Stimulated activated CD4-positive, alpha-beta T cell treated with anti-CD3 and anti-CD28 coated beads, Interleukin-12 subunit alpha, Interleukin-12 subunit beta, amount 100 ng/mL, for 24 hours (primary cell): ENCODE measurements around the gene AKAP13.

Experiments used
- DNase-seq, 2 experiments: peaks; one replicate each; pipeline ENCODE4 v3.0.0-alpha.2; 2020; ENCODE audit warnings: low read depth in 2 of 2

AKAP13 gene

GRCh38 chr15:85702321-85703101, 322.1 kb downstream of the AKAP13 start:
- DNase-seq = no peak

DNA sequence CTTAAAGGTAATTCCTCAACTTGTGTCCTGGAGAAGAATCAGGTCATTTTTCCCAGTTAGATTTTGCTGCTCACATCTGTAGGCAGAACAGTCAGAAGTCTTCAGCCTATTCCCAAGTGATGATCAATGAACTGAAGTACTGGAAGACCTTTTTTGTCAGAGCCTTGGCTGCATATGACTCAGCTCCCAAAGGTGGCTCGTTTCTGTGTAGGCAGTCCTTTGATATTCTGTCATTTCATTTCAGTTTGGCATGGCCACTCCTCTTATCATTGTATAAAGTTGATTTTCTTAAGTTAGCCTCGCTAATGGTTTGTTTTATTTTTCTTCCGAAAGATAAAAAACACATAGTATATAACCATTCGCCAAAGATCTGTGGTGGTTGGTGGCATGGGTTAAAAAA, 323.7 kb downstream of the AKAP13 start:
- DNase-seq = no peak

DNA sequence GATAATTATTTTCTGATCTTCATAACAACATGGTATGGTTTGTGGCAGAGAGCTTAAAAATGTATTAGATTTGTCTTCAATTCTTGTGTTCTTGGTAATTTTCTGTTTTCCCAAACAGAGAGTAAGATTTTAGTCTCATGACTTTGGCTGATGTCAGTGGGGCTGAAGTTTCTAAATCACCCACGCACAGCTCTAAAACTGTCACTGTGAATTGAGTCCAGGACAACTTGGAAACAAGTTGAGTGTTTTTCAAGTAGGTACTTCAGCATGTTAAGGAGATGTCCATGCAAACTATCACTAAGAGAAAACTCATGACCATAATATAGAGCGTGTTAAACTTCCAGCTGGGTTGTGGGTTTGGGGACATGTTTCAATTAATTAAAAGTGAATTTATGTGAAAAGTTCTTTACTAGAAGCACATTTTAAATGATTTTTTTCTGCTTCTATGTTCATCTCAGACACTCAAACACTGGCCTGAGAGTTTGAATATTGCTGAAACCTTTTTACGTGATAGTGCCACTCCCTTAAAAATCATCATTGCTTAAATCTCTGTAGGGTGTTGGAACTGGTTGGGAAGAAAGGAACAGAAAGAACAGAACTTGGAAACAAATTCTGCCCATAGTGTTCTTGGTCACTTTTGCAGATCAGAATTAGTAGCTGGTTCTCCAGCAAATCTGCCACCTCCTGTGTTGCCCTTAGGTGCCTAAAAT, 324.5 kb downstream of the AKAP13 start:
- no peak for DNase-seq

DNA sequence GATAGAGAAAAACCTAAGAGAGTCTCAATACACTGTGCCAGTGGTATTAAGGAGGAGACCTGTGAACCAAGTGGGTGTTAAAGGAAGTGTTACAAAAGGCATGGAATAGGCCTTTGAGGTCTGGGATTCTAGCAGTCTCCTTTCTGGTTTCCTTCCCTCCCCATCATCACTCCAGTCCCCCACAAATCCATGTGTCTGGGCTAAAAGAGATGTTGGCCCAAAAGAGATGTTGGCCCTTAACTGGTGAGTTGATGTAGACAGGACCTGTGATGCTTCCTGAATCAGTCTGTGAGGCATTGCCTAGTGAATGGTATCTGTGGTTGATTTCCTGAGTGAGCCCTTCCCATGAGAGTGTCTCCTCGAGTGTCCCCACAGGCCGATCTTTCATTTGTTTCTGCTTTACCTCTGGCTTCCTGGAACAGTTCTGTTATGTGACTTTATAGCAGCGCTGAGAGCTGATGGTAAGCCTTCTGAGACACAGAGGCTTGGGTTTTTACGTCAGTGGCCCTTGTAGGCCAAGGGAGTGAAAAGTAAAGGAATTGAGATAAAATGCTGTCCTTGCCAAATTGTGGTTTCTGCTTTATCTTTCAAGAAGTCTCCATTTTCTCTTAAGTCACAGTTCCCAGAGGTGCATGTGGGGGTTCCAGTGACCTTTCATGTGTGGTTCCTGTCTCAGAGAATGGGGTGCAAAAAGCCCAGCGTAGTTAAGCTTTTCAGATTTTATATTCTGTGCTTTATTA, 326.5 kb downstream of the AKAP13 start:
- no peak for DNase-seq

DNA sequence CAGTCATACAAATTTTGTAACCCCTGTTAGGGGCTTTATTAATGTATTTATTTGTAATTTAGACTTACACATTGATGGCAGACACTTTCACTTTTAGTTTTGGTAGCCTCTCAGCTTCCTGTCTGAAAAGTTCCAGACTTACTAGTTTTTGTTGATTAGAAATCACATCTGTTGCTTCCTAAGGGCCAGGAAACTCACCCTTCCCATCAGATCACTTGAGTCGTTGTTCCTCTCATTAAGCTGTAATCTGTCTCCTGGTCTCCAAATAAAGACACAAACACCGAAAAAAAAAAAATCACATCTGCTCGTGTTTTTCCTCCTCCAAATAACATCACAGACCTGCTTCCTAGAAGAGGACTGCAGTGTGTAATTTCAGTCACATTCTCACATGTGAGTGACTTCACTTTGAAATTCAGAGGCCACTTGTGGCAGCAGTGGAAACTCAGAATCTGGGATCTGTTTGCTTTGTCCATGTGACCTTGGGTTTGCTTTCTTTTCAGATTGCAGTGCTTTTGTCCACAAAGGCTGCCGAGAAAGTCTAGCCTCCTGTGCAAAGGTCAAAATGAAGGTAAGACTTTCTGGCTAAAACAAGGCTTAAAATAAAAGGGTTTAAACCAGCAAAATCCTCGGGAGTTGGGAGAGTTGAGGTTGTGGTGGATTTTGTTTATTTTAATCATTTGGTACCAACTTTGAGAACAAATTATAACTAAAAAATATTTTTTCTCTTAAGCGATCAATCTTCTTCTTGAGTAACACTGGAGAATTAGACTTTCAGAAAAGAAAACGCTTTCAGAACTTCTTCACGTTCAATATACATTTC, 327.3 kb downstream of the AKAP13 start:
- no peak for DNase-seq

DNA sequence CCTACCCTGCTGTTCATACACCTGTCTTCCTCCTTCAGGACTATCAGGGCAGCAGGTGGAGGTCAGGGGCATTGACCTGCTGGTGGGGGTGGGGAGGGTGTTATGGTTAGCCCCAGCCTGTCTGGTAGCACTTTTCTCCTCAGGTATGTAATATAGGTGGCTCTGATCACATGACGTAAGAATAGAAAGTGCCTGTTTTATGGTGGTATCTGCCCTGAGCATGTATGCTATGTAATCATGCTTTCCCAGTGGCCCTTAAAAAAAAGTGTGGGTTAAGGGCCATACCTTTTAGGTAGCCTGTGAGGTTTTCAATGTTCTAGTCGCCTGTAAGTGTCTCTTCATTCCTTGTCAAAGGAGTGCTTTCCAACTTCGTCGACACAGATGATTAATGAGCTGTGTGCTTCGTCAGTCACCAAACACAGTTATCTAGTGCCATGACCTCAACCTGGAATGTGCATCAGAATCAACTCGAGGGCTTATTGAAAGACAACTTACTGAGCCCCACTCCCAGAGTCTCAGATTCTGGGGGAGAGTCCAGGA, 328.1 kb downstream of the AKAP13 start:
- DNase-seq = no peak

DNA sequence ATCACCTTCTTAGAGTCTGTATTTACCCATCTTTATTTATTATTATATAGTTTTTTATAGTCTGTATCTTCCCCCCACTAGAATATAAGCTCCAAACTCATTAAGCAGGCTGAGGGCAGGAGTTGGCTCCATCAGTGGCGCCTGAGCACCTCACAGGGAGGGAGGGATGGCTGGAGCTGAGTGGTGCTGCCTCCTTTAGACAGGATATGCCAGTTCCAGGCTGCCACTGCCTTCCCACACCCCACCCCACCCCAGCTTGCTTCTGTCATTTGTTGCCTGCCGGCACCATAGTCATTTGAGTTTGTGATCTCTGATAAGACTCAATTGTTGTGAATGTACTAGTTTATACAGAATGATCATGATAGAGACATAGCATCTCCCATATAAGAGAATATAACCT, 328.8 kb downstream of the AKAP13 start:
- DNase-seq = no peak

GRCh38 chr15:85710340-85710842, 330.0 kb downstream of the AKAP13 start:
- no peak for DNase-seq

DNA sequence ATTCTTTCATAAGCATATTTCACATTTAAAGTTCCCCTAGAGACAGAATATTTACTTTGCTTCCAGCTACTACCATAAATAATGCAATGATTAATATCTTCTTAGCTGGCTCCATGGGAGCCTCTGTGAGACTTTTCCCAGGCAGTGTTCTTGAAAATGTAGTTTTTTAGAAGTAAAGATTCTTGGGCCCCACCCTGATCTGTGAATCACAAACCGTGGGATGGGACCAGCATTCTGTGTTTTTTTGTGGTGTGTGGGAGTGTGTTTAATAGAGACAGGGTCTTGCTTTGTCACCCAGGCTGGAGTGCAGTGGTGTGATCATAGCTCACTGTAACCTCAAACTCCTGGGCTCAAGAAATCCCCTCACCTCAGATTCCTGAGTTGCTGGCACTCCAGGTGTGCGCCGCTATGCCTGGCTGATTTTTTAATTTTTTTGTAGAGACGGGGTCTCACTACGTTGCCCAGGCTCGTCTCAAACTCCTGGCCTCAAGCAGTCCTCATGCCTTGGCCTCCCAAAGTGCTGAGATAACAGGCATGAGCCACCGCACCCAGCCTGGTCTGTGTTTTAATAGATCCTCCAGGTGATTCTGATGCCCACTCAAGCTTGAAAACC, 331.3 kb downstream of the AKAP13 start:
- no peak for DNase-seq

- no peak for DNase-seq
Measured at GRCh38 chr15:85716261-85716660, 335.9 kb downstream of the AKAP13 start.

DNA sequence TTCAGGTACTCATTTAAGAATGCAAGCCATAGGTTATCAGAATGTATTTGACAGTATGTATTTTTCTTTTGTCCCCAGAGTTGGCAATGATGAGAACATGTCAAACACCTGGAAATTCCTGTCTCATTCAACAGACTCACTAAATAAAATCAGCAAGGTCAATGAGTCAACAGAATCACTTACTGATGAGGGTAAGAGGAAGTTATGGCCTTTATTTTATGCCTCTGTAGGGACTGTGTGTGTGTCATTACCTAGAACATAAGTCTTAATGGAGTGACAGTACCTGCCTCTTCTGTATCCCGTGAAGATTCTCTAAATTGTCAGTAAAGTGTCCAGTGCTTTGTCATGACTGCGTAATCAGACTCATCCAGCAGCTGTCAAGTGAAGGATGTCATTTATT, 336.8 kb downstream of the AKAP13 start:
- no peak for DNase-seq

DNA sequence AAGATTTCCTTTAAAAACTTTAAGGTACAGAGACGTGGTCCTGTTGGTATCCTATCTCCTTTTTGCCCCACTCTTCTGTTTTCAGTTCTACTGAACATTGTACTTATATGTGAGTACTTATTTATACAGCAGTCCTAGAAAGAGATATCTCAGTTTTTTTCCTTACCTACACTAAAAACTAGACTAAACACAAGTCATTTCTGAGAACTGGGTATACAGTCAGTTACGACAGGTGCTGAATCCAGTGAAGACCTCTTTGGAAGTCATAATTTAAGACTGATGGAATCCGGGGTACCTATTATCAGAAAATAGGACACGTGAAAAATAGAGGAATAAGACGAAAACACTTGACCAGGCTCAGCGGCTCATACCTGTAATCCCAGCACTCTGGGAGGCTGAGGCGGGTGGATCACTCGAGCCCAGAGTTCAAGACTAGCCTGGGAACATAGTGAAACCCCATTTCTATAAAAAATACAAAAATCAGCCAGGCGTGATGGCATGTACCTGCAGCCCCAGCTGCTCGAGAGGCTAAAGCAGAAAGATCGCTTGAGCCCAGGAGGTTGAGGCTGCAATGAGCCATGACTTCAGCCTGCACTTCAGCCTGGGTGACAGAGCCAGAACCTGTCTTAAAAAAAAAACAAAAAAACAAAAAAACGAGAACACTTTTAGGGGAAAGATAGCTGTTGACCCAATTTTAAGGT, 338.0 kb downstream of the AKAP13 start:
- no peak for DNase-seq

GRCh38 chr15:85718981-85719380, 338.6 kb downstream of the AKAP13 start:
- DNase-seq = no peak

GRCh38 chr15:85722374-85723152, 342.2 kb downstream of the AKAP13 start:
- no peak for DNase-seq

DNA sequence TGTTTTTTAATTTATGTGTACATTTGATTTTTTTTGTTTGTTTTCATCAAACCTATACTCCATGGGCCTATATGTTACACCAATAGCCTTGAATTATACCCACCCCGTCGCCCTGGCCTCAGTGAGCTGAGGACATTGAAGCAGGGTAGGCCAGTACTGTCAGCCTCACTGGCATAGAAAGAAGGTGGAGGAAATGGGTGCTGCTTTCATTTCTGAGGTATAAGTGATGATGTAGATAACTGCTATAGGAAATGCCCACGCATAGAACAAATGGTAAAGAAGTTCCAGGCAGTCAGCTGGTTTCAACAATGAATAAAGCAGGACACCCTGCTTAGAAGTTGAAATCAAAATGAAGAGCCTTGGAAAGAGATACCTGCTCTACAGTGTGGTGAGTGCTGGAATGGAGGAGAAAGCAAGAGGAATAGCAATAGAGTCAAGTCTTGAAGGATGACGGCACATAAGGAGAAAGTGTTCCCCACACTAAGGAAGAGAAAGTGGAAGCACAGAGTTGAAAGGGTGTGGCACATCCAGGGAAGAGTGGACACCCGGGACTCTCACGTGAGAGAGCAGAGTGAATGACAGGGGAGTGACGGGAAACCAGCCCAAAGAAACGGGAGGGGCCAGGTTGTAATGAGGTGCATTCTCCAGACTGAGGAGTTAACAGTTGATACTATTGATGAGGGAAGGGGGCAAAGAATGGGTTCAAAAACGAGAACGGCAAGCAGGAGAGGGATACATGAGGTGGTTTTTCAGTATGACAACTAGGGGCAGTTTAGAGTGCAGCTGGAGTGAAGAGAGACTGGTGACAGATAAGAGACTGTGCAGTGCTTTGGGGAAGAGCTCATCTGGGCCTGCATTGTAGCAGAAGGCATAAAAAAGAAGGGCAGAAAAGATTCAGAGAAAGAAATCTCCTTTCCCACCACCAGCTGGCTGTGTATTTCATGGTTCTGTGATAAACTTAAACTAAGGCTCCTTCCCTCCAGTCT, 343.9 kb downstream of the AKAP13 start:
- DNase-seq = no peak

GRCh38 chr15:85725019-85725418, 344.6 kb downstream of the AKAP13 start:
- no peak for DNase-seq

- DNase-seq = no peak
Measured at GRCh38 chr15:85725564-85725963, 345.2 kb downstream of the AKAP13 start.

GRCh38 chr15:85726454-85726853, 346.1 kb downstream of the AKAP13 start:
- DNase-seq = no peak
